Mucosa of descending colon (tissue), 3 donors: ENCODE measurements around the gene COL19A1. TPM values are rescaled to one million over a fixed set of nuclear protein-coding genes. Genes with fewer than 3 reads are reported as not detected.

ENCODE experiments used
- ATAC-seq: fragments of 200-7000 bp; cut with Tn5 transposase; one replicate; pipeline ENCODE4 v1.9.1; 2020; ENCODE audit warnings: mild to moderate bottlenecking, moderate library complexity
- DNase-seq, 3 donors: peaks; one replicate each; pipeline ENCODE4 v3.0.0-alpha.2; 2020
- H3K36me3 ChIP-seq: fragments of 200-600 bp; one replicate; pipeline ENCODE4 v1.8.0; 2021; ENCODE audit warnings: low read depth, mild to moderate bottlenecking
- H3K4me1 ChIP-seq: fragments of 200-600 bp; one replicate; pipeline ENCODE4 v1.8.0; 2021; ENCODE audit warnings: low read depth, mild to moderate bottlenecking
- H3K4me3 ChIP-seq: fragments of 200-600 bp; one replicate; pipeline ENCODE4 v1.8.0; 2021; ENCODE audit warnings: mild to moderate bottlenecking
- H3K9me3 ChIP-seq: fragments of 200-600 bp; one replicate; pipeline ENCODE4 v1.8.0; 2021; ENCODE audit warnings: mild to moderate bottlenecking
- CTCF ChIP-seq: fragments of 200-600 bp; IDR thresholded peaks from one replicate; pipeline ENCODE4 v1.8.0; 2022; ENCODE audit warnings: antibody characterized with exemption, mild to moderate bottlenecking
- intact Hi-C, 2 donors: fragments of 100-400 bp; cut with DNase I in 1 of 2; cut with micrococcal nuclease in 1 of 2; formaldehyde crosslinking; loops; one replicate each; pipeline versions ENCODE4 v1.11.0 to v1.11.1; 2022; cut with DNase I, micrococcal nuclease
- total RNA-seq, 3 donors: library from RNA; stranded (reverse); fragmentation: NEBNext Ultra II Directional in 2 of 3; extraction: Animal tissue kit (Norgen Biotek cat#: 25700) in 2 of 3; gene quantifications; one replicate each; pipeline versions ENCODE4 v1.2.1 to v1.2.4, GENCODE V29; 2021 to 2023
- donor health status: DM: no; HTN: no; CAD: no; lungs with moderate emphysema.
- donor health status: DM: no; HTN: no; CAD: no.
- donor health status: DM: no; HTN: yes; CAD: no.

The COL19A1 gene
- total RNA-seq, 3 donors from 2014 or later, result 0.19 to 0.49 (median 0.24) TPM

GRCh38 chr6:70149209-70149788, 282.9 kb downstream of the COL19A1 start:
- ATAC-seq, result no peak
- Histone ChIP-seq H3K36me3 (no peaks in the 10 kb centered on the region), H3K9me3 (no peaks in the 10 kb centered on the region), H3K4me1 (no peaks in the 10 kb centered on the region), H3K4me3 (no peak overlapping the region)
- intact Hi-C loops, result no loop called here
- no peak for TF ChIP-seq CTCF
- DNase-seq, result no peak

GRCh38 chr6:70150521-70150920, 284.2 kb downstream of the COL19A1 start:
- intact Hi-C loops, result no loop called here
- ATAC-seq, result no peak
- no peaks in the 10 kb centered on the region for H3K9me3 ChIP-seq

GRCh38 chr6:70151616-70152015, 285.3 kb downstream of the COL19A1 start:
- DNase-seq (no peak), ATAC-seq (no peak)
- no peak for TF ChIP-seq CTCF
- H3K4me1 ChIP-seq, result no peaks in the 10 kb centered on the region
- H3K9me3 ChIP-seq, result no peaks in the 10 kb centered on the region
- no peak overlapping the region for H3K4me3 ChIP-seq
- H3K36me3 ChIP-seq, result no peaks in the 10 kb centered on the region
- intact Hi-C loops, result no loop called here

More at GRCh38 chr6:70150521-70150920, 284.2 kb downstream of the COL19A1 start:
- no peak for TF ChIP-seq CTCF
- DNase-seq, result no peak
- Histone ChIP-seq H3K36me3 (no peaks in the 10 kb centered on the region), H3K4me3 (no peak overlapping the region), H3K4me1 (no peaks in the 10 kb centered on the region)

GRCh38 chr6:70152786-70153185, 286.4 kb downstream of the COL19A1 start:
- no peak for TF ChIP-seq CTCF
- DNase-seq, result no peak
- Histone ChIP-seq H3K36me3 (no peaks in the 10 kb centered on the region), H3K4me3 (no peak overlapping the region), H3K9me3 (no peaks in the 10 kb centered on the region), H3K4me1 (no peaks in the 10 kb centered on the region)
- no peak for ATAC-seq
- intact Hi-C loops, result no loop called here

- H3K4me1 ChIP-seq, result no peaks in the 10 kb centered on the region
- TF ChIP-seq CTCF, result no peak
- H3K4me3 ChIP-seq, result no peak overlapping the region
- no peak for ATAC-seq
- intact Hi-C loops, result no loop called here
- H3K36me3 ChIP-seq, result no peaks in the 10 kb centered on the region
- no peaks in the 10 kb centered on the region for H3K9me3 ChIP-seq
- no peak for DNase-seq
Observed at GRCh38 chr6:70157086-70157485, 290.7 kb downstream of the COL19A1 start.

GRCh38 chr6:70160276-70160675, 293.9 kb downstream of the COL19A1 start:
- Histone ChIP-seq H3K36me3 (no peaks in the 10 kb centered on the region), H3K4me3 (no peak overlapping the region), H3K9me3 (no peaks in the 10 kb centered on the region), H3K4me1 (no peaks in the 10 kb centered on the region)
- no peak for TF ChIP-seq CTCF
- no peak for ATAC-seq
- DNase-seq, result no peak
- intact Hi-C loops, result no loop called here
